Measurements from ENCODE around the gene SLC22A31.
"Not testable (repeated sequence)": the region's sequence is repeated elsewhere in the genome, so short reads cannot be mapped to it uniquely, and the experiment has no call there.

SLC22A31 gene

DNA sequence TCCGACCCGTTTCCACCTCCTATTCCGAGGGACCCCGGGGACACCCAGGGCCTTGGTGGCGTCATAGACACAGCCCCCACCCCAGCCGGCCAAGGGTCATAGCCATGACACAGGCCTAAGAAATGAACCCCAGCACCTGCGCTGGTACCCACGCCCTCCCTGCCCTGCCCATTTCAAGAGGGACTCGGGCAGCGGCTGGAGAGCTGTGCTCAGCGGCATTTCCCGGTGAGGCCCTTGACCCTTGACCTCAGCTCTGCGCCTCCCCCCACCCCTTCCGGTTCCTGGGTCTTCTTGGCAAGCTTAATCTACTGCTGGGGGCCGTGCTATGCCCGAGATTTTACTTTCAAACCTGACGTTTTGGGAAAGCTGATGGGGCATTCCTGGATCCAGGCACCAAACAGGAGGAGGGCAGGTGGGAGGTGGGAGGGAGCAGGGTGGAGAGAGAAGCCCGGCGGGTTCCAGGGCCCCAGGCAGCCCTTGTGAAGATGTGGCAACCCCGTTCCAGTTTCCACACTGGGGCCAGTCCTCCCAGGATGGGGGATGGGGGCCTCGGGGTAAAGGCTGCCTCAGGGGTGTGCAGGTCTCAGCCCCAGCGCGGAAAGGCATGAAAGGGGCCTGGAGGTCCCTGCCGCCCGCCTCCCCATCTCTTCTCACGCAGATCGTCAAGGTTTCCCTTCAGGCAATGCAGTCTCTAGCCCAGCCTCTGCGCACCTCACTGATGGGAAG lies at the start of gene SLC22A31:
TSS of gene SLC22A31 (minus strand) at position 414 of the 726 bp plus-strand sequence. CDS start at position 378, 36 bp downstream.
- Mint-ChIP-seq H3K4me1 (ENCODE audit: low read depth) (peaks cover 3% of the 10 kb centered on the region), H3K27me3 (ENCODE audit: low read depth) (peaks cover 40% of the 10 kb centered on the region), H3K4me3 (peak within 1 kb of the TSS; percentile 53), H3K27ac (no peak within 1 kb of the TSS), H3K36me3 (ENCODE audit: low read depth) (no peaks in the 10 kb centered on the region), H3K9me3 (peaks cover 6% of the 10 kb centered on the region)

DNA sequence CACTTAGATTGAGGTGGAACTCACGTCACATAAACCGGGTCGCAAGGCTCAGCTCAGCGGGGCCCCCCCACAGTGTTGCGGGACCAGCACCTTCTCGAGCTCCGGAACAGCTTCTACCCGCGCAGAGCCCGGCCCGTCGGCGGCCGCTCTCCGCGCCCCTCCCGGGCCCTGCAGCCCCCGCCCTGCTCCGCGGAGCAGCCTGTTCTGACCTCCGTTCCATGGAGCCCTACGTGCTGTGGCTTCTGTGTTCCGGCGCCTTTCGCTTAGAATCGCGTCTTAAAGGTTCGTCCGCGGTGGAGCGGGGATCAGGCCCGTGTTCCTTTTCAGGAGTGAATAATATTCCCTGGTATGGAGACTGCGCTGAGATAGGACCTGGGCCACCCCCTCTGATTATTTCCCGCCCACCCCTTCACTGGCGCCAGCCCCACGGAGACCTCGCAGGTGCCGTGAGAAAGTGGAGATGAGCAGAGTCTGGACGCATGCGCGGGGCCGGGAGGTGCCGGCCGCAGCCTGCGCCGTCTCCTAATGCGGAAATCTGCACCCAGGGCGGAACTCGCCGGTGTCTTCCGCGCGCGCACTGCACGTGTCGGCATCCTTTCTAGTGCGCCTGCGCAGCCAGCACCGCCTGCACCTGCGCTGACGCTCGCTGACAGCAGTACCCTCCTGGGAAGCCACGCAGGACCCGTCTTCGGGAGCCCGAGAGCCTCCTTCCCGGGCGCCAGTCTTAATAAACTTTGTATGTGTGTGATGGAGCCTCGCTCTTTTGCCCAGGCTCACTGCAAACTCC lies 48.1 kb upstream of the SLC22A31 start:
- Mint-ChIP-seq H3K27ac (no peak overlapping the region), H3K9me3 (peaks cover 8% of the 10 kb centered on the region), H3K4me3 (peak overlapping the region; percentile 51), H3K36me3 (ENCODE audit: low read depth) (peaks cover 3% of the 10 kb centered on the region), H3K27me3 (ENCODE audit: low read depth) (no peaks in the 10 kb centered on the region), H3K4me1 (ENCODE audit: low read depth) (no peaks in the 10 kb centered on the region)

DNA sequence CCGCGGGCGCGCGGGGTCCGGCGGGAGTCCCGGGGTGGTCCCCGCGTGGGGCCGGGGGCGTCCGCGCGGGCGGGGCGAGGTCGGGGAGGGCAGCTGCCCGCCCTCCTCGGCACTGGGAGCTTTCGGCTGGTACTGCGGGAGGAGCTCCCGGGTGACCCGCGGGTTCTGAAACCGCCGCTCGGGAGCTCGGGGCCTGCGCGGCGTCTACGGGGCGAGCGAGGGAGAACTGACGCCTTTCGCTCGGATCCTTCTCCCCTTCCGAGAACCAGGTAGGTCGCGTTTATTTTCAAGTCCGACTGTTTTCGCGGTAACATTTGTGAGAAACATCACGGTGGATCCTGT lies 47.4 kb upstream of the SLC22A31 start:
- not testable (repeated sequence) for H3K27me3 Mint-ChIP-seq (ENCODE audit: low read depth); H3K27ac Mint-ChIP-seq; H3K36me3 Mint-ChIP-seq (ENCODE audit: low read depth); H3K9me3 Mint-ChIP-seq; H3K4me1 Mint-ChIP-seq (ENCODE audit: low read depth)
- peak overlapping the region; percentile 51 for H3K4me3 Mint-ChIP-seq

DNA sequence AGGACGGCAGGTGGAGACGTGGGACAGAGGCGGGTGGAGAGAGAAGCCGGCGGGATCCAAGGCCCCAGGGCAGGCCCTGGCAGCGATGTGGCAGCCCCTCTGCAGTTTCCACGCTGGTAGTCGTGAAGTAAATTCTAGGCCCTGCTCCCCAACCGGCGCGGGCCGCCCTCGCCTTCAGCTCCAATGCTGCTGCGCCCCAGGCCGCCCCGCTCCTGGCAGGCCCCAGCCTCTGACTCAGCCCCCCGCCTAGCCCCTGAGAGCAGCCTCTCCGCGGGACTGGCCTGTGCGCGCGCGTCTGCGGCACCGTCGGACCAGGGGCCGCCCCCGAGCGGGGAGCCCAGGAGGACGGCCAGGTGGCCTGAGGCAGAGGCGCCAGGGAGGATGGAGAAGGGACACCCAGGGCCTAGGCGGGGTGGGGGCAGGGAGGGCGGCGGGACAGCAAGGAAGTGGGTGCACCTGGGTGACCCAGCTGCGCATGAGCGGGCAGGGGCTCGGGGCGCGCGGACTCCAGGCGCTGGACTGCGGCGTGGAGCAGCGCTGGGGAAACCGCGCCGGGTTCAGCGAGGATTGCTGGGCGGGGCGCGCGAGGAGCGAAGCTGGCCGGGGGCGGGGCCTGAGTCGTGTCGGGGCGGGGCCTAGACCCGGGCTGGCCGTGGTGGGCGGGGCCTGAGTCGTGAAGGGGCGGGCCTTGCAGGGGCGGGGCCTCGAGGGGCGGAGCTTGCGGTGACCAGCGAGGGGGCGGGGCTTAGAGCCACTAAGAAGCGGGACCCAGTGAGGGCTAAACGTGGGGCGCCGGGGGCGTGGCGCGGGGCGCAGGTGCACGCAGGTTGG lies 46.8 kb upstream of the SLC22A31 start:
- H3K27me3 Mint-ChIP-seq (ENCODE audit: low read depth): no peaks in the 10 kb centered on the region
- no peaks in the 10 kb centered on the region for H3K4me1 Mint-ChIP-seq (ENCODE audit: low read depth)
- H3K36me3 Mint-ChIP-seq (ENCODE audit: low read depth): peaks cover 3% of the 10 kb centered on the region
- H3K27ac Mint-ChIP-seq: no peak overlapping the region
- peaks cover 8% of the 10 kb centered on the region for H3K9me3 Mint-ChIP-seq
- H3K4me3 Mint-ChIP-seq: peak overlapping the region; percentile 50

DNA sequence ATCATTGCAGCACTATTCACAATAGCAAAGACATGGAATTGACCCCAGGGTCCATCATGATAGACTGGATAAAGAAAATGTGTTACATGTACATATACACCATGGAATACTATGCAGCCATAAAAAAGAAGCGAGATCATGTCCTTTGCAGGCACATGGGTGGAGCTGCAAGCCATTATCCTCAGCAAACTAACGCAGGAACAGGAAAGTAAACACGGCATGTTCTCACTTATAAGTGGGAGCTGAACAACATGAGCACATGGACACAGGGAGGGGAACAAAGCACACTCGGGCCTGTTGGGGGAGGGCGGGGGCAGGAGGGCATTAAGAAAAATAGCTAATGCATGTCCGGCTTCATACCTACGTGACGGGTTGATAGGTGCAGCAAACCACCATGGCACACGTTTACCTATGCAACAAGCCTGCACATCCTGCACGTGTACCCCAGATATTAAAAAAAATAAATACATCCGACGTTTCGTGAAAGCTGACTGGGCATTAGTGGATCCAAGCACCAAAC lies 46.1 kb upstream of the SLC22A31 start:
- Mint-ChIP-seq H3K4me1 (ENCODE audit: low read depth) (no peaks in the 10 kb centered on the region), H3K36me3 (ENCODE audit: low read depth) (peaks cover 3% of the 10 kb centered on the region), H3K9me3 (peaks cover 8% of the 10 kb centered on the region), H3K27me3 (ENCODE audit: low read depth) (no peaks in the 10 kb centered on the region), H3K4me3 (peak overlapping the region; percentile 42), H3K27ac (no peak overlapping the region)

DNA sequence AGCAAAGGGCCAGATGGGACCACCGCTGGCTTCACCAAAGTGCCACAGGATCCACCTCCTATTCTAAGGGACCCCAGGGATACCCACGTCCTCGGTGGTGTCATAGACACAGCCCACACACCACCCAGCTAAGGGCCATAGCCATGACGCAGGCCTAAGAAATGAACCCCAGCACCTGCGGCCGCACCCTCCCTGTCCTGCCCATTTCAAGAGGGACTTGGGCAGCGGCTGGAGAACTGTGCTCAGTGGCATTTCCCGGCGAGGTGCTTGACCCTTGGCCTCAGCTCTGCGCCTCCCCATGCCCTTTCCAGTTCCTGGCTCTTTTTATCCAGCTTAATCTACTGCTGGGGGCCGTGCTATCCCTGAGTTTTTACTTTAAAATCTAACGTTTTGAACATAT lies 44.4 kb upstream of the SLC22A31 start:
- H3K9me3 Mint-ChIP-seq: peaks cover under 1% of the 10 kb centered on the region
- no peak overlapping the region for H3K27ac Mint-ChIP-seq
- H3K27me3 Mint-ChIP-seq (ENCODE audit: low read depth): no peaks in the 10 kb centered on the region
- no peaks in the 10 kb centered on the region for H3K36me3 Mint-ChIP-seq (ENCODE audit: low read depth)
- H3K4me3 Mint-ChIP-seq: no peak overlapping the region
- no peaks in the 10 kb centered on the region for H3K4me1 Mint-ChIP-seq (ENCODE audit: low read depth)

DNA sequence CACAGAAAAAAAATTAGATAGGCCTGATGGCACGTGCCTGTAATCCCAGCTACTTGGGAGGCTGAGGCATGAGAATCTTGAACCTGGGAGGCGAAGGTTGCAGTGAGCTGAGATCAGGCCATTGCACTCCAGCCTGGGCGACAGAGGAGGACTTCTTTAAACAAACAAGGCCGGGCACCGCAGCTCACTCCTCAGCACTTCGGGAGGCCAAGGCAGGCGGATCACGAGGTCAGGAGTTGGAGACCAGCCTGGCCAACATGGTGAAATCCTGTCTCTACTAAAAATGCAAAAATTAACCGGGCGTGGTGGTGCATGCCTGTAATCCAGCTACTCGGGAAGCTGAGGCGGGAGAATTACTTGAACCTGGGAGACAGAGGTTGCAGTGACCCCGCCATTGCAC lies 43.9 kb upstream of the SLC22A31 start:
- not testable (repeated sequence) for H3K4me3 Mint-ChIP-seq

DNA sequence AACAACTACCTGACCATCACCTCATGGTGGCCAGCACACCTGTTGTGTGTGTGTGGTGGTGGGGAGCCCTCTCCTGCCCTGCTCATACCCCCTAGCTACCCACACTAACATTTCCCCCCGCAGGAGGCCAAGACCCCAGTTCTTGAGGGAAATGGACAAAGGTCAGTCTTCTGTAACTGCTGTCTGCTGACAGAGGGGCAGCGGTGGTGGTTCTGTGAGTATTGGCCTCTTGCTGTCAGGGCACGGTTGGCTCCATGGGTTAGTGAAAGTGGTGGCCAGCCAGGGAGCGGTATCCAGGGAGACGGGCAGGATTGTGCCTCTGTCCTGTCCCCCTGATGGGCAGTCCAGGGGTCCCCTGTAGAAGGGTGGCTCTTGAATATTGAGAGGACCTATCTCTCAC lies 43.3 kb upstream of the SLC22A31 start:
- no peaks in the 10 kb centered on the region for H3K27me3 Mint-ChIP-seq (ENCODE audit: low read depth)
- H3K27ac Mint-ChIP-seq: no peak overlapping the region
- H3K4me1 Mint-ChIP-seq (ENCODE audit: low read depth): no peaks in the 10 kb centered on the region
- H3K36me3 Mint-ChIP-seq (ENCODE audit: low read depth): no peaks in the 10 kb centered on the region
- no peaks in the 10 kb centered on the region for H3K9me3 Mint-ChIP-seq
- H3K4me3 Mint-ChIP-seq: peak overlapping the region; percentile 5

More for the DNA sequence above, 43.9 kb upstream of the SLC22A31 start:
- not testable (repeated sequence) for H3K4me1 Mint-ChIP-seq (ENCODE audit: low read depth); H3K27ac Mint-ChIP-seq; H3K36me3 Mint-ChIP-seq (ENCODE audit: low read depth); H3K9me3 Mint-ChIP-seq; H3K27me3 Mint-ChIP-seq (ENCODE audit: low read depth)

DNA sequence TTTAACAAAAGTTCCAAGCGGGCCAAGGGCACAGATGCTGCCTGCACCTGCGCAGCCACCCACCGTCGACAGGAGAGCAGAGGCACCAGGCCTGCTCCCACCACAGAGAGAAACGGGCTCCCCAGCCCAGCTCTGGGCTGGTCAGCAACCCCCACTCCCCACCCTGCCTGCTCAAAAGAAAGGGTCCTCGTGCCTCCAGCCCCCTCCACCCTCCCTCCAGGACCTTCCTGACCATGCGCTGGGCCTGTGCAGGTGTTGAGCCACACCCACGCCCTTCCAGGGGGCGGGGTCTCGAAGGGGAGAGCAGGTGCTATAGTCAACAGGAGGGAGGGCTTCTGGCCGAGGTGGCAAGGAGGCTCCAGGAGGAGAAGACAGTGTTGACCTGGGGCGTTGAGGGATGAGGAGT lies 42.5 kb upstream of the SLC22A31 start:
- no peaks in the 10 kb centered on the region for H3K4me1 Mint-ChIP-seq (ENCODE audit: low read depth)
- H3K36me3 Mint-ChIP-seq (ENCODE audit: low read depth): no peaks in the 10 kb centered on the region
- no peaks in the 10 kb centered on the region for H3K9me3 Mint-ChIP-seq
- H3K27ac Mint-ChIP-seq: peak overlapping the region; percentile 34
- no peak overlapping the region for H3K4me3 Mint-ChIP-seq
- H3K27me3 Mint-ChIP-seq (ENCODE audit: low read depth): no peaks in the 10 kb centered on the region

DNA sequence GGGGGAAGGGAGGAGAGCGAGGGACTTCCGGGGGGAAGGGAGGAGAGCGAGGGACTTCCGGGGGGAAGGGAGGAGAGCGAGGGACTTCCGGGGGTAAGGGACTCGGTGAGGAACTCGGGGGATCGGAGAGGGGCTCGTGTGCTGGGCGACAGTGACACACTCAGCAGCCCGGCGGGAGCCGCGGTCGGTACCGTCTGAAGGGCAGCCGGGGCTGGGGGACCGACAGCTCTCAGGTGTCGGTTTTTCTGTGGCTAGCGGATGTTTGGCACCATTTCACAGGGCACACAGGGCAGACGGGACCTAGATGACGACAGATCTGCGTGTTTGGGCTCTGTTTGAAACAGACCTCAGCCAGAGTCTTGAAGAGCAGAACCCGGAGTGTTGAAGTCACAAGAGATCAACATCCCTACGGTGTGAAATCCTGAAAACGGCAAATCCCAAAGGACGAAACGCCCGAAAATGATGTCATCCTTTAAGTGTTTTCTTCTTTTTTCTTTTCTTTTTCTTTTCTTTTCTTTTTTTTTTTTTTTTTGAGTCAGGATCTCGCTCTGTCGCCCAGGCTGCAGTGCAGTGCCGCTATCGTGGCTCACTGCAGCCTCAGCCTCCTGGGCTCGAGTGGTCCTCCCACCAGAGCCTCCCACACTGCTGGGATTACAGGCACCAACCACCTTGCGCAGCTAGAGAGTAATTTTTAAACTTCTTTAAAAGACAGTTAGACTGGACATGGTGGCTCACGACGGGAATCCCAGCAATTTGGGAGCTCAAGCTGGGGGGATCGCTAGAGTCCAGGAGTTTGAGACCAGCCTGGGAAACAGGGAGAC lies 41.1 kb upstream of the SLC22A31 start:
- H3K27me3 Mint-ChIP-seq (ENCODE audit: low read depth): no peaks in the 10 kb centered on the region
- H3K36me3 Mint-ChIP-seq (ENCODE audit: low read depth): no peaks in the 10 kb centered on the region
- H3K4me1 Mint-ChIP-seq (ENCODE audit: low read depth): no peaks in the 10 kb centered on the region
- peak overlapping the region; percentile 100 for H3K27ac Mint-ChIP-seq
- peak overlapping the region; percentile 99 for H3K4me3 Mint-ChIP-seq
- no peaks in the 10 kb centered on the region for H3K9me3 Mint-ChIP-seq

DNA sequence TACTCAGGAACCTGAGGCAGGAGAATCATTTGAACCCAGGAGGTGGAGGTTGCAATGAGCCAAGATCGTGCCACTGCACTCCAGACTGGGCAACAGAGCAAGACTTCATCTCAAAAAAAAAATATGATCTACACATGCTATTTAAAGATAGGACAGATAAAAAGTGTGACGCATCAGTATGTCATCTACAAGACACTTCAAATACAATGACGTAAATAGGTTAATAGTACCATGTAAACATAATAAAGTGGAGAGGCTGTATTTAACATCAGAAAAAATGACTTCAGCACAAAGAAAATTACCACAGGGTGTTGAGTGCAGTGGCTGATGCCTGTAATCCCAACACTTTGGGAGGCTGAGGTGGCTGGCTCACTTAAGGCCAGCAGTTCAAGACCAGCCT lies 37.4 kb upstream of the SLC22A31 start:
- H3K27ac Mint-ChIP-seq: no peak overlapping the region

DNA sequence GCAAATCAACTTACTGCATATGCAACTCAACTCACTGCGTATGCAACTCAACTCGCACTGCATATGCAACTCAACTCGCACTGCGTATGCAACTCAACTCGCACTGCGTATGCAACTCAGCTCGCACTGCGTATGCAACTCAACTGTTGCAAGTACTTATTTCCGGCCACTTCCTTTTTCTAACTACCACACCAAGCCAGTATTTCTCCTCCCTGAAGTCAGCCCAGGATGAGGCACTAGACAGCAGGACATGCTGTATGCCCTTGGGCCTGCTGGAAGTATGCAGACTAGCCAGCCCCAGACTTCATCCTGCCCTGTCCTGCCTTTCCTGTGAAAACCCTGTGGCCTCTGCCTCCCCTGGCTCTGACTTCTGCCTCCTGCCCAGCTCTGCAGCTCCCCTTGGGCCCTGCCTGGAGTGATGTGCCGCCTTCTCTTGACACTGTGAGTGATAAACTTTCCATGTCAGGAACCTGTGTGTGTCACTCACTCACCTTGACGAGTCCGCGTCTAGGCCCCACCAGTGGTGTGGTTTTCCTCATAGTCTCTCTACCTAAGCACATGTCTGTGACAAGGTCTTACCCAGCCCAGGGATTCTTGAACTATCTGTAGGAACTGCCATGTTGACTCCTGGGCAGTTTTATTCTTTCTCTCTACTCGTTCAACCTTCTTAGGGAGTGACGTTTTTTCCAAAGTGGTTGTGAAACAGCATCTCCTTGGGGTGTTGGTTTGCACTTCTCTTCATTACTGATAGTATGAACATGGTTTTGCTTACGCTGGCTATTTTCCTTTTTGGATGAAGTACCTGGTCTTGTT lies 33.5 kb upstream of the SLC22A31 start:
- no peaks in the 10 kb centered on the region for H3K27me3 Mint-ChIP-seq (ENCODE audit: low read depth)
- H3K36me3 Mint-ChIP-seq (ENCODE audit: low read depth): peaks cover 52% of the 10 kb centered on the region
- no peaks in the 10 kb centered on the region for H3K4me1 Mint-ChIP-seq (ENCODE audit: low read depth)
- H3K9me3 Mint-ChIP-seq: peaks cover 21% of the 10 kb centered on the region
- no peak overlapping the region for H3K27ac Mint-ChIP-seq
- H3K4me3 Mint-ChIP-seq: no peak overlapping the region

More for the DNA sequence above, 37.4 kb upstream of the SLC22A31 start:
- Mint-ChIP-seq H3K4me3 (no peak overlapping the region), H3K27me3 (ENCODE audit: low read depth) (no peaks in the 10 kb centered on the region), H3K36me3 (ENCODE audit: low read depth) (peaks cover 16% of the 10 kb centered on the region), H3K9me3 (peaks cover 7% of the 10 kb centered on the region), H3K4me1 (ENCODE audit: low read depth) (no peaks in the 10 kb centered on the region)

DNA sequence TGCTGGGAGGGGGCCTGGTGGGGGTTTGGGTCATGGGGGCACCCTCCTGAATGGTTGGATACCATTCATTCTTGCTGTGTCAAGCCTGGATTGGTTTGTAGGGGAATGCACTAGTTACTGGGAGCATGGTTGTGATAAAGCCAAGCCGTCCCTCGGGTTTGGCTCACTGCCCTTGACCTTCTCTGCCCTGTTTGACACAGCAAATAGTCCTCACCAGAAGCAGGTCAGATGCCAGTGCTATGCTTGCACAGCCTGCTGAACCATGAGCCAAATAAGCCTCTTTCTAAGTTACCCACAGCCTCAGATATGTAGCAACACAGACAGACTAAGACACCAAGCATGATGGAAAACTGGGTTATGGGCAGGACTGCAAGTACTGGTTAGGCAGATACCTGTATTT lies 31.8 kb upstream of the SLC22A31 start:
- no peak overlapping the region for H3K4me3 Mint-ChIP-seq
- no peaks in the 10 kb centered on the region for H3K27me3 Mint-ChIP-seq (ENCODE audit: low read depth)
- H3K9me3 Mint-ChIP-seq: peaks cover 38% of the 10 kb centered on the region
- no peaks in the 10 kb centered on the region for H3K4me1 Mint-ChIP-seq (ENCODE audit: low read depth)
- peaks cover 70% of the 10 kb centered on the region for H3K36me3 Mint-ChIP-seq (ENCODE audit: low read depth)
- H3K27ac Mint-ChIP-seq: no peak overlapping the region

Data from T-helper 1 cell treated with Interleukin-12 subunit alpha and Interleukin-12 subunit beta and Interleukin-4 antibody, amounts not matched to agents 30 μg/mL and 1 μg/mL, for 36 hours (primary cell).